ENCODE data around the gene CD226.

DNA sequence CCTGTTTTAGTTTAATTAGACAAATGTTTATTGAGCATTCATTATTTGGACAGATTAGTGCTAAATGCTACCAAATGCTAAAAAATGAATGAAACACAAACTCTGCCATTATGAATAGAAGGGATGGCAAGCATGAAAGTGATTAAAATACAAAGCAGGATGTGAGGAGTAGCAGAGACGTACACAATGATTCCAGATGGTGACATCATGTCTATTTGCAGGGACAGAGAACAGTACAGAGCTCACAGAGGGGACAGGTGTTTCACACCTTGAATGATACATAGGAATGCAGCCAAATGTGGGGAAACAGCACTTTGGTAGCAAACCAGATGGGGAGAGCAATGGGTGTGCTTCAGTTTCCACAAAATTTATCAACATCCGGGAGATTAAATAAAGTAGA lies 76.3 kb downstream of the CD226 start:
- no peak for TF ChIP-seq CTCF (IDR thresholded peaks at IDR 0.05)
- no peak for TF ChIP-seq ZFX (IDR thresholded peaks at IDR 0.05; ENCODE audit: borderline replicate concordance)

Data from 22Rv1 (cell line).